ENCODE measurements around the gene NINL. TPM values are rescaled to one million over a fixed set of nuclear protein-coding genes. Genes with fewer than 3 reads are reported as not detected.

Gene NINL
- total and polyA plus RNA-seq, 2 of the 8 experiments (the other 6 are each of a cell fraction or from before 2014, with no cell fraction given): 15.3 to 30.0 TPM

DNA sequence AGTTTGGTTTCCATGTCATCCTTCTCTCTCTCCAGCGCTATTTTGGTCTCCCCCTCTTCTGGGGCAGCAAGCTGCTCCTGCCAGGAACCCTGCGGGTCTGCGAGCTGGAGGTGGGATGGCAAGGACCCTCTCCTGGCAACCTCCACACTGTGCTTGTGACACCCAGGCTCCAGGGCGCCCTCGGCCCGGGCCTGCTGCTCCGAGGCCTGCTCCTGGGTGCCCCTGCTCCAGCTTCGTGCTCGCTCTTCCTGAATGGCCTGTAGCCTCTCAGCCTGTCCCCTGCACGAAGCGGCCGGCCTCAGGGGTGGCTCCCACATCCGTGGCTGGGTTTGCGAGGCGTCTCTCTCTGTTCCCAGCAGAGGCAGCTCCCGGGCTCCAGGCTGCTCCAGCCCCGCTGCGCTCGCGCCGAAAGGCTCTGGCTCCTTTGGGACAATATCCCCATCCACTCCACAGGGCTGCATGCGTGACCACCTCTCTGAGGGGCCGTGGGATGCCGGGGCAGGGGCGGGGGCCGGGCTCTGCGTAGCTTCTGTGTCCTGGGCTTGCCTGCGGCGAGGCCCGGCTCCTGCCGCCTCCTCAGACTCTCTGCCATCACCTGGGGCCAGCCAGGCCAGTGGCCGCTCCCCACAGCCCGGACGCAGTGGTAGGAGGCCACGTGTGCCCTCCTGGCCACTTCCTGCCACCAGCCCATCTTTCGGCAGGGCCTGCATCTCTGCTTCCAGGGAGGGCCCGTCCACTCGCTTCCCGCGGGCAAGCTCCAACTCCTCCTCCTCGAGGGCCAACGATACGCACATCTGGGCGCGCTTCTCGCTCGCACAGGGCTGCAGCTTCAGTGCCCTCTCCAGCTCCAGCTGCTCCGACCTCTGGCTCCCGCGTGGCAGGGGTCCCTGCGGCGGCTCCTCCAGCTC, 109.0 kb downstream of the NINL start:
- H4K20me1 ChIP-seq (replicated peaks in 1 of 2; ENCODE audit: control insufficient read depth in 1 of 2, insufficient read depth in 2 of 2, low read length in 2 of 2): peaks cover 0 to 5% of the 10 kb centered on the region in 2 experiments
- WGBS, 2 experiments (ENCODE audit: extremely low coverage in 1 of 2, insufficient coverage in 1 of 2, insufficient read length in 1 of 2, insufficient replicate concordance in 2 of 2, low coverage in 1 of 2, low lambda C conversion rate in 2 of 2, missing lambda C conversion rate in 1 of 2): 96% methylated on average over 35 of the region's 52 CpGs; no CpG with 5 or more reads in 1 of the 2 experiments
- H2BK20ac ChIP-seq (ENCODE audit: low read length): no peak overlapping the region
- peak overlapping the region; percentile 57; the same call in 1 of the 2 replicates for H4K8ac ChIP-seq (ENCODE audit: extremely low read depth, insufficient read depth, low read length)
- no peak overlapping the region for H3K4ac ChIP-seq (replicated peaks; ENCODE audit: insufficient read length, low read depth, low read length)
- no peak overlapping the region for H3K4me2 ChIP-seq (ENCODE audit: insufficient read depth in 1 of 2, low read depth in 2 of 2, low read length in 2 of 2)
- no peak overlapping the region for H3K27ac ChIP-seq (ENCODE audit: low read depth, low read length)
- H3K4me3 ChIP-seq (ENCODE audit: extremely low read depth in 1 of 4, insufficient read depth in 2 of 4, low read depth in 3 of 4, low read length in 4 of 4): no peak overlapping the region
- H2BK5ac ChIP-seq (ENCODE audit: low read depth, low read length): no peak overlapping the region; the same call in 1 of the 2 replicates
- no peak for DNase-seq (ENCODE audit: low read depth in 1 of 2, low spot score in 2 of 2)
- no peak overlapping the region for H2AFZ ChIP-seq (ENCODE audit: low read length)
- FAIRE-seq: no peak
- H3K79me2 ChIP-seq (ENCODE audit: control insufficient read depth in 1 of 2, insufficient read depth in 2 of 2, low read length in 2 of 2): no peaks in the 10 kb centered on the region
- ChIA-PET POLR2A (ENCODE audit: partially characterized antibody) (no interaction called here), CTCF (ENCODE audit: partially characterized antibody) (interaction anchor here (1.0 to 1.1 kb wide), 2 partner anchors 33 to 183 kb away, joined by 3 read pairs; no protein-coding TSS in a partner anchor)
- no peak overlapping the region for H3K18ac ChIP-seq (ENCODE audit: extremely low read depth, low read length)
- H4K91ac ChIP-seq (replicated peaks; ENCODE audit: insufficient read length, low read length): no peak overlapping the region
- no peaks in the 10 kb centered on the region for H3K27me3 ChIP-seq (replicated peaks in 1 of 4; ENCODE audit: control insufficient read depth in 3 of 4, extremely low read depth in 1 of 4, insufficient read depth in 3 of 4, low read length in 3 of 4)
- H3K14ac ChIP-seq (ENCODE audit: insufficient read length): no peak overlapping the region
- H3K36me3 ChIP-seq (ENCODE audit: control insufficient read depth in 2 of 4, insufficient read depth in 4 of 4, low read length in 3 of 4): peaks cover 0 to 24% (median 9%) of the 10 kb centered on the region in 4 experiments; a peak in 6 of 8 replicates
- H2AK5ac ChIP-seq (ENCODE audit: low read depth, low read length): no peak overlapping the region
- TF ChIP-seq NANOG (IDR thresholded peaks at IDR 0.05; ENCODE audit: insufficient read depth, low read depth, low read length, poor library complexity, severe bottlenecking) (no peak), HDAC2 (IDR thresholded peaks at IDR 0.05; ENCODE audit: borderline replicate concordance in 1 of 2, low read depth in 2 of 2, low read length in 2 of 2) (no peak), NRF1 (IDR thresholded peaks at IDR 0.05; ENCODE audit: low read depth, low read length) (no peak), GTF2F1 (IDR thresholded peaks at IDR 0.05; ENCODE audit: borderline replicate concordance, low read depth, low read length) (no peak), RBBP5 (IDR thresholded peaks at IDR 0.05; ENCODE audit: borderline replicate concordance, low read depth, low read length) (no peak), EGR1 (IDR thresholded peaks at IDR 0.05; ENCODE audit: borderline replicate concordance, low read depth, low read length) (no peak), FOSL1 (IDR thresholded peaks at IDR 0.05; ENCODE audit: insufficient read depth, low read depth, low read length) (no peak), SP2 (IDR thresholded peaks at IDR 0.05; ENCODE audit: low read length) (no peak), KDM5A (IDR thresholded peaks at IDR 0.05; ENCODE audit: low read length) (no peak)
- H3K23me2 ChIP-seq (ENCODE audit: low read depth, low read length): no peaks in the 10 kb centered on the region
- H3K9me3 ChIP-seq (ENCODE audit: insufficient read depth in 2 of 2, low read depth in 1 of 2, low read length in 1 of 2): no peaks in the 10 kb centered on the region
- H3K4me1 ChIP-seq (replicated peaks in 1 of 4; ENCODE audit: control insufficient read depth in 3 of 4, insufficient read depth in 4 of 4, low read length in 3 of 4): no peaks in the 10 kb centered on the region
- no peak overlapping the region for H3K56ac ChIP-seq (replicated peaks; ENCODE audit: insufficient read length, low read depth, low read length)
- no peak overlapping the region for H3K9ac ChIP-seq (replicated peaks in 1 of 4; ENCODE audit: extremely low read depth in 1 of 4, low read depth in 3 of 4, low read length in 3 of 4)
- H2BK120ac ChIP-seq (replicated peaks; ENCODE audit: low read depth, low read length): no peak overlapping the region
- no peak overlapping the region for H2BK15ac ChIP-seq (ENCODE audit: low read length)
- no peak overlapping the region for H4K5ac ChIP-seq (ENCODE audit: insufficient read length, low read depth, low read length)
- H3K23ac ChIP-seq (ENCODE audit: insufficient read length): no peak overlapping the region
- no peak overlapping the region for H2BK12ac ChIP-seq (ENCODE audit: low read depth, low read length)
- H3K79me1 ChIP-seq (ENCODE audit: low read depth, low read length): no peaks in the 10 kb centered on the region
